Measurements from ENCODE around the gene SLC35E1.

The SLC35E1 gene

DNA sequence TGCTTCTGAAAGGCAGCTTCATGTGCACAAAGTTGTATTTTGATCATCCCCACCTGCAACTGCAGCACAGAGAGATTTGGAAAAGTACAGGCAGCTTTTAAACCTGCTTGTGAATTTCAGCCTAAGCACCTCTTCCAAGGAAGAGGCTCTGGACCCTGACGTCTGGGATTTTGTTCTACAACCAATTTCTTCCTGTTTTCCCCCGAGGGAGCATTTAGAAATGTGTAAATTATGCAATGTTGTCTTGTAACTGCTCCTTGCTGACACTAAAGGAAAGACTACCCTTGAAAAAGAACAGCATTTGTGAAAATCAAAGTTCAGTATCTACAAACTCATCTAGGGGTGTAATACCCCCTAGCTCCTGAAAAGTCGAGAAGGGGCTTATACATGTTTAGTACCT, 40.4 kb upstream of the SLC35E1 start:
- Histone ChIP-seq H3K9ac (ENCODE audit: low read length) (no peak overlapping the region), H2AFZ (ENCODE audit: low read length) (no peak overlapping the region), H4K20me1 (ENCODE audit: insufficient read depth, low read length) (no peaks in the 10 kb centered on the region), H3K36me3 (ENCODE audit: insufficient read depth, low read length) (no peaks in the 10 kb centered on the region), H3K27me3 (ENCODE audit: insufficient read depth, low read length) (no peaks in the 10 kb centered on the region), H3K4me3 (ENCODE audit: low read depth, low read length, poor library complexity, severe bottlenecking) (no peak overlapping the region), H3K27ac (ENCODE audit: low read depth, low read length, poor library complexity, severe bottlenecking) (no peak overlapping the region), H3K79me2 (ENCODE audit: insufficient read depth, low read length) (peaks cover 99% of the 10 kb centered on the region), H3F3A (ENCODE audit: insufficient read depth, low read length) (no peaks in the 10 kb centered on the region), H3K4me1 (ENCODE audit: insufficient read depth, low read length, severe bottlenecking) (peaks cover 66% of the 10 kb centered on the region), H3K9me2 (ENCODE audit: low read depth, low read length) (no peaks in the 10 kb centered on the region), H3K4me2 (ENCODE audit: low read length) (no peak overlapping the region), H3K9me3 (ENCODE audit: low read length) (no peaks in the 10 kb centered on the region)
- no peak for TF ChIP-seq EZH2 (IDR thresholded peaks at IDR 0.05; ENCODE audit: borderline replicate concordance, low read length)
- TF ChIP-seq, protein P1, sequence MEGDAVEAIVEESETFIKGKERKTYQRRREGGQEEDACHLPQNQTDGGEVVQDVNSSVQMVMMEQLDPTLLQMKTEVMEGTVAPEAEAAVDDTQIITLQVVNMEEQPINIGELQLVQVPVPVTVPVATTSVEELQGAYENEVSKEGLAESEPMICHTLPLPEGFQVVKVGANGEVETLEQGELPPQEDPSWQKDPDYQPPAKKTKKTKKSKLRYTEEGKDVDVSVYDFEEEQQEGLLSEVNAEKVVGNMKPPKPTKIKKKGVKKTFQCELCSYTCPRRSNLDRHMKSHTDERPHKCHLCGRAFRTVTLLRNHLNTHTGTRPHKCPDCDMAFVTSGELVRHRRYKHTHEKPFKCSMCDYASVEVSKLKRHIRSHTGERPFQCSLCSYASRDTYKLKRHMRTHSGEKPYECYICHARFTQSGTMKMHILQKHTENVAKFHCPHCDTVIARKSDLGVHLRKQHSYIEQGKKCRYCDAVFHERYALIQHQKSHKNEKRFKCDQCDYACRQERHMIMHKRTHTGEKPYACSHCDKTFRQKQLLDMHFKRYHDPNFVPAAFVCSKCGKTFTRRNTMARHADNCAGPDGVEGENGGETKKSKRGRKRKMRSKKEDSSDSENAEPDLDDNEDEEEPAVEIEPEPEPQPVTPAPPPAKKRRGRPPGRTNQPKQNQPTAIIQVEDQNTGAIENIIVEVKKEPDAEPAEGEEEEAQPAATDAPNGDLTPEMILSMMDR (IDR thresholded peaks at IDR 0.05; ENCODE audit: low read length): no peak

GRCh38 chr19:16611121-16611520, 38.9 kb upstream of the SLC35E1 start:
- H2AFZ ChIP-seq (ENCODE audit: low read length): no peak overlapping the region
- H3K4me3 ChIP-seq (ENCODE audit: low read depth, low read length, poor library complexity, severe bottlenecking): no peak overlapping the region
- H3F3A ChIP-seq (ENCODE audit: insufficient read depth, low read length): no peaks in the 10 kb centered on the region
- TF ChIP-seq EZH2 (IDR thresholded peaks at IDR 0.05; ENCODE audit: borderline replicate concordance, low read length): no peak
- TF ChIP-seq, protein P1 (IDR thresholded peaks at IDR 0.05; ENCODE audit: low read length): no peak
- H3K36me3 ChIP-seq (ENCODE audit: insufficient read depth, low read length): no peaks in the 10 kb centered on the region
- peaks cover 95% of the 10 kb centered on the region for H3K79me2 ChIP-seq (ENCODE audit: insufficient read depth, low read length)
- H3K27ac ChIP-seq (ENCODE audit: low read depth, low read length, poor library complexity, severe bottlenecking): no peak overlapping the region
- H4K20me1 ChIP-seq (ENCODE audit: insufficient read depth, low read length): no peaks in the 10 kb centered on the region
- no peaks in the 10 kb centered on the region for H3K27me3 ChIP-seq (ENCODE audit: insufficient read depth, low read length)
- no peaks in the 10 kb centered on the region for H3K9me3 ChIP-seq (ENCODE audit: low read length)
- H3K9ac ChIP-seq (ENCODE audit: low read length): no peak overlapping the region
- no peaks in the 10 kb centered on the region for H3K9me2 ChIP-seq (ENCODE audit: low read depth, low read length)
- peaks cover 66% of the 10 kb centered on the region for H3K4me1 ChIP-seq (ENCODE audit: insufficient read depth, low read length, severe bottlenecking)
- no peak overlapping the region for H3K4me2 ChIP-seq (ENCODE audit: low read length)

DNA sequence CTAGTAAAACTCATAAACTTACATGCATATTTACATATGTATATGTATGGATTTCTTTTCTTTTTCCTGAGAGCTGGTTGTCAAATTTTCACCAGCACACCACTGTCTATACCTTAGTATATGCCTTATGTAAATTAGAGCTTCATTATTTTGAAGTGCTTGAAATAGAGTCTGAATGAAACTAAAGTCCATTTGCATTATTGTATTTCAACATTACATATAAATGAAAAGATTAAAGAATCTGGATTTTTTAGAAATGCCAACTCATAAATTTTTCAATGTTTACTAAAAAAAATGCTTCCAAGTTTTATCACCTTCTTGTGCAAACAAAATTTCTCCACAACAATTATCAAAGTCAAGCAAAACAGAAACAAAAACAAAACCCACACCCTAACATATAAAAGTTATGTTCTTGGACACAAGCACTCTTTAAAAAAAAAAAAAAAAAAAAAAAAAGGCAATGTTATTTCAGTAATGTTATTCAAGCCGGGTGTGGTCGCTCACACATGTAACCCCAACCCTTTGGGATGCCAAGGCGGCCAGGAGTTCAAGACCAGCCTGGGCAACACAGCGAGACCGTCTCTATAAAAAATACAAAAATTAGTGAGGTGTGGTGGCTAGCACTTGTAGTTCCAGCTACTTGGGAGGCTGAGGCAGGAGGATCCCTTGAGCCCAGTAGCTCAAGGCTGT, 37.4 kb upstream of the SLC35E1 start:
- no peaks in the 10 kb centered on the region for H3K27me3 ChIP-seq (ENCODE audit: insufficient read depth, low read length)
- H2AFZ ChIP-seq (ENCODE audit: low read length): no peak overlapping the region
- H3K4me2 ChIP-seq (ENCODE audit: low read length): no peak overlapping the region
- no peak overlapping the region for H3K9ac ChIP-seq (ENCODE audit: low read length)
- TF ChIP-seq EZH2 (IDR thresholded peaks at IDR 0.05; ENCODE audit: borderline replicate concordance, low read length): no peak
- TF ChIP-seq, protein P1 (IDR thresholded peaks at IDR 0.05; ENCODE audit: low read length): no peak
- no peak overlapping the region for H3K27ac ChIP-seq (ENCODE audit: low read depth, low read length, poor library complexity, severe bottlenecking)
- no peaks in the 10 kb centered on the region for H4K20me1 ChIP-seq (ENCODE audit: insufficient read depth, low read length)
- H3K4me3 ChIP-seq (ENCODE audit: low read depth, low read length, poor library complexity, severe bottlenecking): no peak overlapping the region
- H3K9me2 ChIP-seq (ENCODE audit: low read depth, low read length): no peaks in the 10 kb centered on the region
- no peaks in the 10 kb centered on the region for H3F3A ChIP-seq (ENCODE audit: insufficient read depth, low read length)
- H3K4me1 ChIP-seq (ENCODE audit: insufficient read depth, low read length, severe bottlenecking): peaks cover 66% of the 10 kb centered on the region
- no peaks in the 10 kb centered on the region for H3K9me3 ChIP-seq (ENCODE audit: low read length)
- H3K79me2 ChIP-seq (ENCODE audit: insufficient read depth, low read length): peaks cover 93% of the 10 kb centered on the region
- H3K36me3 ChIP-seq (ENCODE audit: insufficient read depth, low read length): no peaks in the 10 kb centered on the region

All from OCI-LY1 (cell line).